Measurements from ENCODE around the gene PGRMC2.
"Not testable (repeated sequence)": the region's sequence is repeated elsewhere in the genome, so short reads cannot be mapped to it uniquely, and the experiment has no call there.

The PGRMC2 gene

DNA sequence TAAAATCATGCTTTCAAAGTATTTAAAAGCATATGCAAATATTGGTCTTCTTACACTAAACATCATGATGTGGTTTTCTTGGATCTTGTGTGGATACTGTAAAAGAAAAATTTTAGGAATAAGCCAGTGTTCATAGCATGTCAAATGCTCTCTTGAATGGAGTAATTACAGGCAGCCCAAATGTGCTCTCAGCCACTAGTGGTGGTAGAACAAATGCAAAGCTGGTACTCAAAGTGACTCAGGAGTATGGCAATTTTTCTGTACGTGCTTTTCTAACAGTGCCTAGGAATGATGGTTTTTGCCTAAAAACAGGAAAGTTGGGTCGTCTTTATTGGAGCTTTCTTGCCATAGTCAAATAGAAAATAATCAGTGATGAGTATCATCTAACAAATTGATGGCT, 19.9 kb downstream of the PGRMC2 start:
- no peak for DNase-seq (ENCODE audit: low read depth in 2 of 2)

DNA sequence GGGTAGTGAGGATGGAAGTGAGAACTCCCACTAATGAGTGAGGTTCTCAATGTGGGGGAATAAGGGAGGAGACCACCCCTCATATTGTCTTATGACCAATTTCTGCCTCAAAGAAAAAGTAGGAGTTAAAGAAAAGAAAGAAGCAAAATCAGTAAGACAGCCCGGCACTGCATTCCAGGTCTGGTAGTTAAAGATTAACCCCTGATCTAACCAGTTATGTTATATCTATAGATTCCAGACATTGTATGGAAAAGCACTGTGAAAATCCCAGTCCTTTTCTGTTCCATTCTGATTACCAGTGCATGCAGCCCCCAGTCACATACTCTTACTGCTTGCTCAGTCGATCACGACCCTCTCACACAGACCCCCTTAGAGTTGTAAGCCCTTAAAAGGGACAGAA, 20.4 kb downstream of the PGRMC2 start:
- not testable (repeated sequence) for DNase-seq (ENCODE audit: low read depth in 2 of 2)

DNA sequence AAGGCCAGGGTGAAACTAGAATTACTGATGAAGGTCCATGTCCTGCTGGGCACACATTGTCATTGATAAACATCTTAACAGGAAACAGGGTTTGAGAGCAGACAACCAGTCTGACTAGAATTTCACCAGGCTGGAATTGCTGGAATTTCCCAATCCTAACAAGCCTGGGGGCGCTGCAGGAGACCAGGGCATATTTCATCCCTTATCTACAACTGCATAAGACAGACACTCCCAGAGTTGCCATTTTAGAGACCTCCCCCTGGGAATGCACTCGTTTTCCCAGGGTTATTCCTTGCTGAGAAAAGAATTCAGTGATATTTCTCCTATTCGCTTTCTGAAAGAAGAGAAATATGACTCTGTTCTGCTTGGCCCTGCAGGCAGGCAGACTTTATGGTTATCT, 22.1 kb downstream of the PGRMC2 start:
- not testable (repeated sequence) for DNase-seq (ENCODE audit: low read depth in 2 of 2)

DNA sequence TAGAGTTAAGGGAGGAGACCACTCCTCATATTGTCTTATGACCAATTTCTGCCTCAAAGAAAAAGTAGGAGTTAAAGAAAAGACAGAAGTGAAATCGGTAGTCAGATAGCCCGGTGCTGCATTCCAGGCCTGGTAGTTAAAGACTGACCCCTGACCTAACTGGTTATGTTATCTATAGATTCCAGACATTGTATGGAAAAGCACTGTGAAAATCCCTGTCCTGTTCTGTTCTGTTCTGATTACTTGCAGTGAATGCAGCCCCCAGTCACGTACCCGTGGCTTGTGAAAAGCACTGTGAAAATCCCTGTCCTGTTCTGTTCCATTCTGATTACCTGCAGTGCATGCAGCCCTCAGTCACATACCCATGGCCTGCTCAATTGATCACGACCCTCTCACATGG, 27.7 kb downstream of the PGRMC2 start:
- not testable (repeated sequence) for DNase-seq (ENCODE audit: low read depth in 2 of 2)

DNA sequence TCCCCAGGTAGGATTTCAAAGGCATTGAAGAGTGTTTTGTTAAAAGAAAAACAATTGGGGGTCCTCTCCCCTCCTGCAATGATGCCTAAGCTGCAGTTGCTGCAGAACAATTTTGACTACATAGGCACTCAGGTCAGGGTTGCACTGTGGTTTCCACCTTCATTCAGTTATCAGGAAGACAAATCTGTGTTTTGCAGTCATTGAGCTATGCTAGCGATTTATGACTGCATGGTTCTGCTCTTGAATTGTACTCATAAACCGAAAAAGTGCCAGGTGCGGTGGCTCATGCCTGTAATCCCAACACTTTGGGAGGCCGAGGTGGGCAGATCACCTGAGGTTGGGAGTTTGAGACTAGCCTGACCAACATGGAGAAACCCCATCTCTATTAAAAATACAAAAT, 29.4 kb downstream of the PGRMC2 start:
- DNase-seq (ENCODE audit: low read depth in 2 of 2), result not testable (repeated sequence)

DNA sequence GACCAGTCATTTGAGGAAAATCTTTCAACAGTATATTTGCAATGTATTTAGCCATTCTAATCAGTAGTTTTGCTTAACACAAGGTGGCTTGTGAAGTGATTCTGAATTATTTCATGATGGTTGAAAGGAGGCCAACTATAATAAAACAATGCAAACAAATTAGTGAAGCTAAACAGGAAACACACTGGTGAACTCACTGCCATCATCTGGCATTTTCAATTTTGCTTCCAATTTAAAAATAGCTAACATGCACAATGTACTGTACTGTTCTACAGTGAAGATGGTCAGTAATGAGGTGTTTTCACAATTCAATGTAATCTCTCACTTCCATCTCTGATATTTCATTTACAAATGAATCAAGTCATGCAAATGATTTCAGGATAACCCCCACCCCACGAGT, 31.1 kb downstream of the PGRMC2 start:
- no peak for DNase-seq (ENCODE audit: low read depth in 2 of 2)

DNA sequence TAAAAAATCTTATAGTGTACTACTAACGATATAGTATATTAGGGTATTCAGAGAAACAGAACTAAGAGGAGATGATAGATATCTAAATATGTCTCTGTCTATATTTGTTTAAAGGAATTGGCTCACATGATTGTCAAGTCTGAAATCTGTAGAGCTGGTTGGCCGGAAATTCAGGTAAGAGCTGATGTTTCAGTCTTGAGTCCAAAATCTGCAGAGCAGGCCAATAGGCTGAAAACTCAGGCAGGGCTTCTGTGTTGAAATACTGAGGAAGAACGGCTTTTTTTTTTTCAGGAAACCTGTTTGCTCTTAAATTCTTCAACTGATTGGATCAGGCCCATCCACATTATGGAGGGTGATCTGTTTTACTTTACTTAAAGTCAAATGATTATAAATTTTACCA, 31.7 kb downstream of the PGRMC2 start:
- no peak for DNase-seq (ENCODE audit: low read depth in 2 of 2)

DNA sequence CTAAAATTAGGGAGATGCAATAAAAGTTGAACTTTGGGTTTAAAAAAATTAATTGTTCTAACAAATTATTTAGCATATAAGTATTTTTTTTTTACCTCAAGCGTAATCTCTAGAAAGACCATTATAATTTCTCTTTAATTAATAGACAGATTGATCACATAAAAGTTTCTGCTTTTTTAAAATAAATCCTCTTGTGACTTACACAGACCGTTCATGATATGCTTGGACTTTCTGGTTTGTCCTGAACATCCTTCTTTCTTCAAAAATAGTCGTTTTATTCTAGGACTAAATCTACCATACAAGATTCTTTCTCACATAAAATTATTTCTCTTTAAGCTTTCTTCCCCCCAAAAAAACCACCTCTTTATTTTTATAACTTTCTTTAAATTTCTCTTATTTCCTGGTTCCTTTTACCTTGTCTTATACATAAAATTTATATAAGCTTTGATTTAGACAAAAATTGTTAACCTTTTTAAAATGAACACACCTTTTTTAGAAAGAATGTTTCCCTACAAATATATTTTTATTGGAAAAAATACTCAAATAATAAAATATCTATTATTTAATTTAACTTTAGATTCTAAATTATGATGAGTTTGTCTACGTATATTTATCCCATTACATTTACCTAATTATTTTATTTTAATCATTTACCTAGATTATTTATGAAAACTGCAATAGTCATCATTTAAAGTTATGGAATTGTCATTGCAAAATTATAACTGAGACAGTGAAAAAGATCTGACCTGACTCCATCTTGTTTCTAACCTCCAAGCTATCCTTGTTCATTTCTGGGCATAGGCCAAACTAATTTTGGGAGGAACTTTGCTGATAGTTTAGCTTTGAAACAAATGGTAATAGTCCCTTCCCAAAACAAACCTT, 37.6 kb downstream of the PGRMC2 start:
- no peak for DNase-seq (ENCODE audit: low read depth in 2 of 2)

DNA sequence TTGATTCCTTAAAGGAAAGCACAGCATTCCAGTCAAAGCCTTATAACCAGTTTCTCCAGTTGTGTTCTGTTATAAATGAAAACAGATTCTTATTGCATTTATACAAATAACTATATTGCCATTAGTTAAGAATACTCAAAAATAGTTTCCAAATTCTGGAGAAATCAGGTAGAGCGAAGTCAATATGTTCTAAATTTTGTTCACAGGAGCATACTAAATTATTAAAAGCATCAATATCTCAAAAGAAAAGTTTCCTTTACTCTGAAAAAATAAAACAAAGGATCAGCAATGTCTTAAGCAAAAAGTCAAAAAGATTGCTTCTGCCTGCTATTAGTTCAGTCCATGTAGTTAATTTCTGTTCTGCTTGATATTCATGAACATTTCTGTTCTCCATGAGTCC, 39.7 kb downstream of the PGRMC2 start:
- DNase-seq (ENCODE audit: low read depth in 2 of 2), result no peak

DNA sequence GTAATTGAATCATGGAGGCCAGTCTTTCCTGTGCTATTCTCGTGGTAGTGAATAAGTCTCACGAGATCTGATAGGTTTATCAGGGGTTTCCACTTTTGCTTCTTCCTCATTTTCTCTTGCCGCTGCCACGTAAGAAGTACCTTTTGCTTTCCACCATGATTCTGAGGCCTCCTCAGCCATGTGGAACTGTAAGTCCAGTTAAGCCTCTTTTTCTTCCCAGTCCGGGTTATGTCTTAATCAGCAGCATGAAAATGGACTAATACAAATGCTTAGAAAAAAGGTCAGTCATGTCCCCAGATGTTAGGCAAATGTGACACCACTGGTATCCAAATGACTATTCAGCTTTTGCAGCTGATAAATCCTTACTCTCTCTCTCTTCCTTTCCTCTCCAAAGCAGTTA, 42.2 kb downstream of the PGRMC2 start:
- DNase-seq (ENCODE audit: low read depth in 2 of 2), result not testable (repeated sequence)

DNA sequence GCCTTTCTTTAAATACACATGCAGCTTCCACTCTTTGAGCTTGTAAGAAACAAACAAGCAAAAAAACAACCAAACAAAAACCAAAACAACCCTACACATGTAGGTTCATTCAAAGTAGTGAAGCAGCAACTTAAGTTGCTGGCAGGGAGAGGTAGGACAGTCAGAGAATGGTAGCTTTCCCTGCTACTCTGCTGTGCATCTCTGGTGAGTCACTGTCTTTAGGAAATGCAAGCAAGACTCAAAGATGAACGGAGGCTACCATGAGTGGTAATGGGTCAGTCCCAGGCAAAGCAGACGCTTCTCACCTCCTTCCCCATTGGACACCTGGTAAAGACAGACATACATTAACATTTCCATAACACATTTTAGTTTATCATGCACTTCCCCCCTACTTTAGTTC, 43.2 kb downstream of the PGRMC2 start:
- DNase-seq (ENCODE audit: low read depth in 2 of 2), result no peak

DNA sequence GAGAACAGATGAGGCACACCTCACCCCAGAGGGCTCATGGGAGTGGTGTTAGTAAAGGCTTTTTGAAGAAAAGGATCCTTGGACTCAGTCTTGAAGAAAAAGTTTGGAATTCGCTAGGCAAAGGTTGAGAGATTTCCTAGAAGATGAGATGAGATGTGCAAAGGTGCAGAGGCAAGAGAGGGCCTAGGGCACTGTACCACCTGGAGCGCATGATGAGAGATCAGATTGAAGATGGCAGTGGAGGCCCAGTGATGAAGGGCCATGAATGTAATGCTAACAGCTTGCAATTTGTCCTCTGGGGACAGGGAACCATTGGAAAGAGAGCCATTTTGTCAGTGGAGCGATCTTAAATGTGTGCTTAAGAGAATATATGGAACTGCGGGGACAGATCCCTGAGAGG, 45.0 kb downstream of the PGRMC2 start:
- DNase-seq (ENCODE audit: low read depth in 2 of 2), result no peak

DNA sequence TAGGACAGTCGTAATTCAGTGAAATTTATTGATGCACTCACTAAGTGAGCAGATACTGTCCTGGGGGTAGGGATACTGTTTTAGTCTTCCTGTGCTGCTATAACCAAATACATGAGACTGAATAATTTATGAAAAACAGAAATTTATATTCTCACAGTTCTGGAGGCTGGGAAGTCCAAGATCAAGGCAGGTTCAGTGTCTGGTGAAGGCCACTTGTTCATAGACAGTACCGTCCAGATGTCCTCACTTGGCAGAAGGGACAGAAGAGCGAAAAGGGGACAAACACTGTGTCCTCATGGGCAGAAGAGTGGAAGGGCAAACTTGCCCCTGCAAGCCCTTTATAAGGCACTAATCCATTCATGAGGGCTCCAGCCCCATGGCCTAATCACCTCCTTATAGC, 45.6 kb downstream of the PGRMC2 start:
- no peak for DNase-seq (ENCODE audit: low read depth in 2 of 2)

DNA sequence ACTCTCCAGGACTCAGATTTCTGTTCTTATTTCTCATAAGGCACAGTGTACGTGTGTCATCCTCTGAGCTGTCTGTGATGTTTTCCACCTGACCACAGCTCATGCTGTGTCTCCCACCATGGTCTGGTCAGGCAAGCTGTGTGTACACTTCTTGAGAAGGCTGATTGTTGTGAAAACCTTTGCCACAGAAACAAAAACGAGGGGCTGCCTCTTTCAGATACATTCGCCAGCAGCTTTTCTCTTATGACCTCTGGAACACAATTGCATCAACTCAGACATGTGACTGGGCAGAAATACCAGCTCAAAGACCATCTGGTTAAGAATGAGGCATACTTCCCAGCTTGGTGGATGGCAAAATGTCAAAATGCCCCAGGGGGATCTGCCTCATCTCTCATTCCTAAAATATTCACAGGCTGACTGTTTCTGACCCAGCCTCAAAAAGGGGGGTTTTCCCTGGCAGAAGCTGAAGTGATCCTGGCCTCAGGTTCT, 46.1 kb downstream of the PGRMC2 start:
- DNase-seq (ENCODE audit: low read depth in 2 of 2), result peak; percentile 95 to 96

DNA sequence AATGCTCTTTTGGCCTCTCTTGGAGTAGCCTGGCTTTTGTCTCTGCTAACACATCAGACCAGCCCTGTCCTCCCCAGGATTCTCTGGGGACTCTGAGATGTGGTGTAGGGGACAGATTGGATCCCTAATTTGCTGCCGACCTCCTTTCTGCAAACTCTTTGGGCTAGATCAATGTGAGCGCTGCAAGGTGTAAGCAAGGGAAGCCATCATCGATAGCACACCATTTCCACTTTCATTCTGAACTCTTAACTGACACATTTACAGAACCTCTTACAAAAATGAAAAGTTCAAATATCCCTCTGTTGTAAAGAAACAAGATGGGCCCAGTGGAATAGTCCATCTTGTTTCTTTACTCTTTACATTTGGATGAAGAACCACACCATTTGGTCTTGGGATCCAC, 46.6 kb downstream of the PGRMC2 start:
- DNase-seq (ENCODE audit: low read depth in 2 of 2), result no peak

DNA sequence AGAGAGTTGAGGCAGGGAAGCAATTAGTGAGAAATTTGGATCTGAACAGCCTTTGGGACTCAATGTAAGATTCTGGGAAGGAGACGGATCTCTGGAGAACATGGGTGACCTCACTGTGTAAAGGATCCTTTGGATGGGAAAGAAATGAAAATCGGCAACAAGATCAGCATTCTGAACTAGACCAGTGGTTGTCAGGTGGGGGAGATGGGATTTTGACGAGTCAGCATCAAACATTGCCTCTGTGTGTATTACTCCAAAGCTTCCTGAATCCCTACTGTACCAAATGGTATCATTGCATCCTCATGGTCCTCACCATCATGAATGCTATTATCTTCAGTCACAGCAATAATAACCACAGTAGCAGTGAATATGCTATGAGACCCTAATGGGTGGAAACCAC, 52.8 kb downstream of the PGRMC2 start:
- DNase-seq (ENCODE audit: low read depth in 2 of 2), result no peak

DNA sequence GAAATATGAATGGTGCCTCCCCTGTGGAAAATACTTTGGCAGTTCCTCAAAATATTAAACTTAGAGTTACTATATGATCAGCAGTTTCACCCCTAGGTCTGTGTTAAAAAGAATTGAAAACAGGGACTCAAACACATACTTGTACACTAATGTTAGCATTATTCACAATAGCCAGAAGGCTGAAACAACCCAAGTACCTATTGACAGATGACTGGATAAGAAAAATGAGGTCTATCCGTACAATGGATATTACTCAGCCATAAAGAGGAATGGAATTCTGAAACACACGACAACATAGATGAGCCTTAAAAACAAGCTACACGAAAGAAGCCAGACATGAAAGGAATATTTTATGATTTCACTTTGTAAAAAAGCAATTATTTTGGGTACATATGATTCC, 54.9 kb downstream of the PGRMC2 start:
- no peak for DNase-seq (ENCODE audit: low read depth in 2 of 2)

DNA sequence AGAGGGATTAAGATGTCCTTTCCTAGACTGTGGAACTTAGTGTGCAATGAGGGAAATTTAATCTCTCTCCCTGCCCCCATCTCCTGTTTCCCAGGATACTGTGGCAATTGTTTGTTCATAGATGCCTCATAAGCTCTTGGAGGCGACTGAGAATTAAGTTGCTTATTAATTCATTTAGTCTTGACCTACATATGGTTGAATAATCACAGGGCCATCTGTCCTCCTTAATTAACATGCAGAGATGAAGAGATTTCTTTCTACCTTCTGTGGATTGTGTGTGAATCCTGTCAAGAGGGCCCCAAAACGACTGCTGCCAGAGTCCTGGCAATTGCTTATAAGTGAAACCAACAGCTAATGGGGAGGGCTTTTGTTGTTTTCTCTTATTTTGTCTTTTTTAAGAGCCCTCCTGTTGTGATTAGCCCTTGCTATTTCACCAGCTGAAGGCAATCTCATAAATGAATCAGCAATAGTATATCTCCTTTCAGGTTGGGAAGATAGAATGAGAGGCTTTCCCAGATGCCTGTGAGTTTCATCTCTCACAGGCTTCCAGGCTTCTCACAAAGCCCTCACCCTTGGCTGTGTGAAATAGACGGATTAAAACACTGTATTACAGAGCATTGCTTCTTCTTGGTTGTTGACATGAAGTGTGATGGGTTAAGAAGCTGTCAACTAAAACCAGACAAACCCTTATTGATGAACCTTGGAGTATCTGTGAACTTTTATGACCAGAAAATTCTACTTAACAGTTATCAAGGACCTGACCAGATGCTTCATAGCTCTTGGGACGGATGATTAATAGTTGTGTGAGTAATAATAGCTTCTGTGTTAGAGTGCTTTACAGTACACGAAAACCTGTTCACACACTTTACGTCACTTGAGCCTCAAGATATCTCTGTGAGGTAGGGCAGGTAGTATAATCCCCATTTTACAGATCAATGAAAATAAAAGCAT, 58.5 kb downstream of the PGRMC2 start:
- peak in 1 of 2 experiments; percentile 26 for DNase-seq (ENCODE audit: low read depth in 2 of 2)

DNA sequence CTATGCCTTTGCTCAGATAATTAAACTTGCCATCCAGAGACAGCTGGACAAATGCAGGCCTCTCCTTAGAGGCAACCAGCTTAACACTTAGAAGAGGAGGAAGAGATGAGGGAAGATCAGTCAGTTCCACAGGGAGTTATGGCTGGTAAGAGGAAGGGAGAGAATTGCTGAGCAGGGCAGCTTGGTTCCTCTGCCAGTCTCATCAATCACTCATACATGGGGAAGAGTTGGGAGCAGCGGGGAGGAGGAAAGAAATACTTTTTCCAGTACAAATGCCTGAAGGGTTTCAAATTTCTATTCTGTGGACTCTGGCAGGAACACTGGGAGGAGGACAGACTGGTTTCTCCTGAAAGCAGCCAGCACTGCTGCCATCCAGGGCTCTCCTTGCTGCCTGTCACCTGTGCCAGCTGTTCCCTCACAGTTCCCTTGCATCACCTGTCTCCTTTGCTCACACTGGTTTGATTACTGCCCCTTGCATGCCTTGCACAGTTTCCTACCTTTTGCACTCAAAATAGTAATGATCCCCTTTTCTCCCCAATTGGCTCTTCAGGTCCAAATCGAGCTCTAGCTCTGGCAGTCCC, 59.5 kb downstream of the PGRMC2 start:
- DNase-seq (ENCODE audit: low read depth in 2 of 2), result no peak

DNA sequence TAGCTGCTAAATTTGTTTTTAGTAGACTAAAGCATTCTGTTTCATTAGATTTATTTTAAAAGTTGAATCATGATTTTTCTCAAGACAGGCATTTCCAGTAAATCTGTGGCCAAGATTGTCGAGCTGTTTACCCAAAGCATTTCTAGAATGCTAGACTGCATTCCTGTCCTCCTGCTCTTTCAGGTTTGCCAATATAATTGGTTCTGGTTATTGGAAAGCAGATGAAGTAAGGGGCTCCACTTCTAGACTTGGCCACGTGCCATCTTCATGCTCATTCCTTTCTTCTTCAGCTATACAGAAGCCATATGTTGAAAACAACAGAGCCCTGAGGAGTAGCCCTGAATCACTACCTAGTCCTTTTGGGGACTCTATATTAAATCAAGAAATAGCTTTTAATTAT, 62.5 kb downstream of the PGRMC2 start:
- DNase-seq (ENCODE audit: low read depth in 2 of 2), result peak; percentile 95

DNA sequence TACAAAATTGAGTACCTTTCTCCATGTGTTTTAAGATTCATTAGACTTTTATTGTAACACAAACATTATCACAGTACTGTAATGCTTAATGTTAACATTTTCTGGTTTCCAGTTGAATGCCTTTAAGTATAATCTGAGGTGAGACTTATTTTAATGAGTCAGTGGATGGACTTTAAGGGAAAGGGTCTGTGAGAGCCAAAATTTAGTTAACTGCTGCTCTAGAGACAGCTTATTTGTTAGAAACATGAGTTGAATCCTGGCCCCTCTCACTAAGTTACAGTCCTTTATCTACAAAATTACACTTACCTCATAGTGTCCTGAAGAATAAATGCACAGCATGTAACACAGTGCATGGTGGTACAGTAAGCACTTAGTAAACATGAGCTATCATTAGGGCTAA, 66.0 kb downstream of the PGRMC2 start:
- no peak for DNase-seq (ENCODE audit: low read depth in 2 of 2)
